ENCODE results near the gene CDH23. TPM values are rescaled to one million over a fixed set of nuclear protein-coding genes. Genes with fewer than 3 reads are reported as not detected.

The CDH23 gene
- total RNA-seq, 1 experiment from 2014 or later, result 7.8 TPM

GRCh38 chr10:71550628-71551027 lies 153.9 kb downstream of the CDH23 start:
- Histone ChIP-seq H3K4me2 (no peak overlapping the region), H3K36me3 (ENCODE audit: low read depth) (no peaks in the 10 kb centered on the region), H3K27me3 (ENCODE audit: insufficient read depth, low read depth) (no peaks in the 10 kb centered on the region), H4K20me1 (ENCODE audit: insufficient read depth) (no peaks in the 10 kb centered on the region), H3K4me3 (no peak overlapping the region), H3K4me1 (replicated peaks; ENCODE audit: insufficient read depth) (no peaks in the 10 kb centered on the region), H3K27ac (no peak overlapping the region), H3K9me3 (ENCODE audit: insufficient read depth, low read depth) (no peaks in the 10 kb centered on the region), H3K9me2 (ENCODE audit: insufficient read depth) (no peaks in the 10 kb centered on the region), H3K79me2 (ENCODE audit: low read depth) (no peaks in the 10 kb centered on the region), H2AFZ (no peak overlapping the region), H3F3A (ENCODE audit: insufficient read depth, low read depth) (no peaks in the 10 kb centered on the region)
- intact Hi-C loops (cut with micrococcal nuclease; ENCODE audit: unreplicated experiment), result no loop called here
- ChIA-PET POLR2A (ENCODE audit: unreplicated experiment) (no interaction called here), CTCF (interaction anchor here (0.6 kb wide), 1 partner anchor 232 kb away, joined by 13 read pairs; the partner anchor contains the start of gene SLC29A3)
- BruUV-seq (replicated peaks), result no TSS peak
- TF ChIP-seq EZH2 (IDR thresholded peaks at IDR 0.05; ENCODE audit: low read depth) (no peak), CTCF (conservative IDR thresholded peaks at IDR 0.05) (no peak)
- no peak for DNase-seq

- ChIA-PET POLR2A (ENCODE audit: unreplicated experiment) (no interaction called here), CTCF (no interaction called here)
- H2AFZ ChIP-seq, result no peak overlapping the region
- H4K20me1 ChIP-seq (ENCODE audit: insufficient read depth), result no peaks in the 10 kb centered on the region
- H3K9me2 ChIP-seq (ENCODE audit: insufficient read depth), result no peaks in the 10 kb centered on the region
- H3F3A ChIP-seq (ENCODE audit: insufficient read depth, low read depth), result no peaks in the 10 kb centered on the region
- no peaks in the 10 kb centered on the region for H3K79me2 ChIP-seq (ENCODE audit: low read depth)
- H3K36me3 ChIP-seq (ENCODE audit: low read depth), result no peaks in the 10 kb centered on the region
- H3K4me2 ChIP-seq, result no peak overlapping the region
- BruUV-seq (replicated peaks), result no TSS peak
- no peaks in the 10 kb centered on the region for H3K4me1 ChIP-seq (replicated peaks; ENCODE audit: insufficient read depth)
- H3K9me3 ChIP-seq (ENCODE audit: insufficient read depth, low read depth), result no peaks in the 10 kb centered on the region
- intact Hi-C loops (cut with micrococcal nuclease; ENCODE audit: unreplicated experiment), result no loop called here
- TF ChIP-seq EZH2 (IDR thresholded peaks at IDR 0.05; ENCODE audit: low read depth) (no peak), CTCF (conservative IDR thresholded peaks at IDR 0.05) (no peak)
- no peaks in the 10 kb centered on the region for H3K27me3 ChIP-seq (ENCODE audit: insufficient read depth, low read depth)
- DNase-seq, result no peak
- H3K27ac ChIP-seq, result no peak overlapping the region
- no peak overlapping the region for H3K4me3 ChIP-seq
Observed at GRCh38 chr10:71551970-71552369, 155.2 kb downstream of the CDH23 start.

GRCh38 chr10:71553432-71553831 lies 156.7 kb downstream of the CDH23 start:
- DNase-seq, result peak in 1 of 2 experiments; percentile 10
- H3K79me2 ChIP-seq (ENCODE audit: low read depth), result no peaks in the 10 kb centered on the region
- H3K4me3 ChIP-seq, result no peak overlapping the region
- H3K36me3 ChIP-seq (ENCODE audit: low read depth), result no peaks in the 10 kb centered on the region
- no peak overlapping the region for H3K27ac ChIP-seq
- BruUV-seq (replicated peaks), result no TSS peak
- no peaks in the 10 kb centered on the region for H3K9me3 ChIP-seq (ENCODE audit: insufficient read depth, low read depth)
- TF ChIP-seq CTCF (conservative IDR thresholded peaks at IDR 0.05) (no peak), EZH2 (IDR thresholded peaks at IDR 0.05; ENCODE audit: low read depth) (no peak)
- no peaks in the 10 kb centered on the region for H4K20me1 ChIP-seq (ENCODE audit: insufficient read depth)
- H3K4me1 ChIP-seq (replicated peaks; ENCODE audit: insufficient read depth), result no peaks in the 10 kb centered on the region
- H3K9me2 ChIP-seq (ENCODE audit: insufficient read depth), result no peaks in the 10 kb centered on the region
- no peaks in the 10 kb centered on the region for H3F3A ChIP-seq (ENCODE audit: insufficient read depth, low read depth)
- no peaks in the 10 kb centered on the region for H3K27me3 ChIP-seq (ENCODE audit: insufficient read depth, low read depth)
- no peak overlapping the region for H3K4me2 ChIP-seq
- intact Hi-C loops (cut with micrococcal nuclease; ENCODE audit: unreplicated experiment), result no loop called here
- ChIA-PET CTCF (interaction anchor here (0.8 kb wide), 1 partner anchor 38 kb away, joined by 3 read pairs; no protein-coding TSS in a partner anchor), POLR2A (ENCODE audit: unreplicated experiment) (interaction anchor here (0.6 kb wide), 1 partner anchor 143 kb away, joined by 4 read pairs; no protein-coding TSS in a partner anchor)
- no peak overlapping the region for H2AFZ ChIP-seq
